SKM-1 (cell line): Measurements from ENCODE around the gene MRPL42.
"Not testable (repeated sequence)": the region's sequence is repeated elsewhere in the genome, so short reads cannot be mapped to it uniquely, and the experiment has no call there.

ENCODE experiments used
- DNase-seq: peaks from one replicate; lab custom pipeline; 2025; ENCODE audit not compliant: unreplicated experiment; lab: John Stamatoyannopoulos, UW

Gene MRPL42

DNA sequence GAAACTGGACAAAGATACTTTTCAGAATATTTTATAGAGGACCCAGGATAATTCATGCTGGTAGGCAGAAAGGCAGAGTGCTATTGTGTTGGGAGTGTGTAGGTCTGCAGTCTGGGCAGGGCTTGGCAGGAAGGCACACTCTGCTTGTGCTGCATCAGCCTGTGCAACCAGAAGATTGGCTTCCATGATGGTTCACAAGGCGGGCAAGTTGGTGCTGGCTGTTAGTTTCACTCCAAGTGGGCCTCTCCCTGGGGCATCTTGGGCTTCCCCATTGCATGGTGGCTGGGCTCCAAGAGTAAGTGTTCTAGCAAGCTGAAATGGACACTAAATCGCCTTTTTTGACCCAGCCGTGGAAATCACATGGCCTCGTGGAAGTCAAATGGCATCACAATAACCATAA is 23.7 kb upstream of the MRPL42 start:
- no peak for DNase-seq

DNA sequence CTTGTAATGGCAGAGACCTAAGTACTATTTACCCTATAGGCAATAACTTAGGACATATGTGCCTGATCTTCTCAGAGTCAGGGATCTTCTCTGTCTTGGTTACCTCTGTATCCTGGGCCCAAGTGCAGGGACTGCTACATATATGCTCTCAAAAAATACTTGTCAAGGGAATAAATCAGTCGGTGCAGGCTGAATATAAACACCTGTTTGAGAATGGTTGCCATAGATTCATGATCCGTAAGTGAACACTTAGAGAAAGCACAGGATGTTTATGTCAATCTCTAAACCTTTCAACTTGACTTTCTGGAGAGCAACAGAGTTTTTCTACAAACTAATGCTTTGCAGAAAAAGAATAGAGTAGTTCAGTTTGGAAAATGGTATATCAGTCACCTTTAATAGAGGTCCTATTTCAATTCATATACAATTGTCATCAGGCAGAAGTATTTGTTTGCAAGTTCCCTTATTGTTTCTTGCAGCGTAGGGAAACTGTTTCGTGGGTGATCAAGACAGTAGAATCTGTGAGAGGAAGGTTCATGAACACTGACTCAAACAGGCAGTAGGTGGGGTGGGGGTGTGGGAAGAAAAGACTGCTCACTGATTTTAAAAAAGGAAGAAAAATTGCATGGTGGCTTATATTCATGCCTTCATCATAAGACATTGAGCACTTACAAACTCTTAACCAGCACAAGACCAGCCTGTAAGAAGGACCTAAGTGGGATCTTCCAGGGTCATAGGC is 19.6 kb upstream of the MRPL42 start:
- DNase-seq = no peak

- DNase-seq = no peak
Measured at GRCh38 chr12:93448796-93449195, 18.5 kb upstream of the MRPL42 start.

GRCh38 chr12:93449277-93449676 is 18.0 kb upstream of the MRPL42 start:
- DNase-seq = no peak

- no peak for DNase-seq
Measured at GRCh38 chr12:93451423-93452158, 15.7 kb upstream of the MRPL42 start.

DNA sequence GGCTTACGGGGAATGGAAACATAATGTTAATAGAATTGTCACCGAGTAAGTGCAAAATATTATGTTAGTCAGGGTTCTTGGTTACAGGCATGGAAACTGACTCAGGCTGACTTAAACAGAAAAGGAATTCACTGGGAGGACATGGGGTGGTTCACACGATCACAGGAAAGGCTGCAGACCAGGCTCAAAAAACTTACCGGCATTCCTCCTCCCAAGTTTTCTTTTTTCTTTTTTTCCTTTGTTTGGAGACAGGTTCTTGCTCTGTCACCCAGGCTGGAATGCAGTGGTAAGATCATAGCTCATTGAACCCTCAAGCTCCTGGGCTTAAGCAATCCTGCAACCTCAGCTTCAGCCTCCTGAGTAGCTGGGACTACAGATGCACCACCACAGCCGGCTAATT is 13.7 kb upstream of the MRPL42 start:
- DNase-seq = no peak

GRCh38 chr12:93456077-93456476 is 11.2 kb upstream of the MRPL42 start:
- no peak for DNase-seq

DNA sequence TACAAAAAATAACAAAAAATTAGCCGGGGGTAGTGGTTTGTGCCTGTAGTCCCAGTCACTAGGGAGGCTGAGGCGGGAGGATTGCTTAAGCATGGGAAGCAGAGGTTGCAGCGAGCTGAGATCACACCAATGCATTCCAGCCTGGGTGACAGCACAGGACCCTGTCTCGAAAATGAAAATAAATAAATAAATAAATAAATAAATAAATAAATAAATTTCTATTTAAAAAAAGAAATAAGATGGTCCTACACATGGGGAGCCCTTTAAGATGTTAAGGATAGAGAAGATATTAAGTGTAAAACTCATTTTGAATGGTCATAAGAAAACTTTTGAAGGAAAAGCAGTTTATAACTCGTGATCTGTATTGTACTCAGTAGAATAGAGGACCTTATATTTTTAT is 8.2 kb upstream of the MRPL42 start:
- DNase-seq = no peak

DNA sequence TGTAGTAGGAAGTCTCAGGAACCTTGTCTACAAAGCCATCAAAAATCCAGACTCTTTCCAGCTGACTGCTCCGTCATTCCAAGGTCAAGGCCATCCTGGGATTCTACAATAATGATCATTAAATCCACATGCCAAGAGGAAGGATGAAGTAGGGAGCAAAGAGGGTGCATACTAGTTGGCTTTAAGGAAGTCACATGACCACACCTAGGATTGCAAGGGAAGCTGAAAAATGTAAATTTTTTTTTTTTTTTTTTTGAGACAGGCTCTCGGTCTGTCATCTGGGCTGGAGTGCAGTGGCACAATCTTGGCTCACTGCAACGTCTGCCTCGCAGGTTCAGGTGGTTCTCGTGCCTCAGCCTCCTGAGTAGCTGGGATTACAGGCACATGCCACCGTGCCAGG is 7.3 kb upstream of the MRPL42 start:
- DNase-seq = no peak

- DNase-seq = no peak
Measured at GRCh38 chr12:93460902-93461301, 6.4 kb upstream of the MRPL42 start.

- DNase-seq = no peak
Measured at GRCh38 chr12:93461503-93461902, 5.8 kb upstream of the MRPL42 start.

- DNase-seq = no peak
Measured at GRCh38 chr12:93465841-93466240, 1.5 kb upstream of the MRPL42 start.

DNA sequence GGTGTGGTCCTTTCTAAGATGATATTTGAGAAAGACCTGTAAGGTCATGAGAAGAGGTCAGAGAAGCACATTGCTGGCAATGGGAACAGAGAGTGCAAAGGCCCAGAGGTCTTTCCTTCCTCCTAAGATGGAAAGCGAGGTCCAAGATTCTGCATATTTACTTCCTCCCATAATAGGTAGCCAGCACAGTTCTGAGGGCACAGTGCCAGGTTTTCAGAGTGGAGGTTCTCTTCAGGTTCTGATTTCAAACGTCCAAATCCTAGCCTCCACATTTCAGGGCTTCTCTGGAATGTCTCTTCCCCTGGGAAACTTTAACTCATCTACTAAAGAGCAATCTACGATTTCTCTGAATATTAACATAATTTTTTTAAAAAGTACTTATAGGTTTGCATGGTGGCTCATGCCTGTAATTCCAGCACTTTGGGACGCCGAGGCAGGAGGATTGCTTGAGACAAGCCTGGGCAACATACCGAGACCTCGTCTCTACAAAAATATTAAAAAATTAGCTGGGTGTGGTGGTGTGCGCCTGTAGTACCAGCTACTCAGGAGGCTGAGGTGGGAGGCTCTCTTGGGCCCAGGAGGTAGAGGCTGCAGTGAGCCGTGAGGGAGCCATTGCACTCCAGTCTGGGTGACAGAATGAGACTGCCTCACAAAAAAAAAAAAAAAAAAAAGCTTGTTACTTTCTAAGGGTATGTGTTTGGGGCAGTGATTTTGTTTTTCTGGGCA is 526 bp upstream of the MRPL42 start:
- no peak for DNase-seq

GRCh38 chr12:93468008-93468371 is 676 bp downstream of the MRPL42 start:
- no peak for DNase-seq

DNA sequence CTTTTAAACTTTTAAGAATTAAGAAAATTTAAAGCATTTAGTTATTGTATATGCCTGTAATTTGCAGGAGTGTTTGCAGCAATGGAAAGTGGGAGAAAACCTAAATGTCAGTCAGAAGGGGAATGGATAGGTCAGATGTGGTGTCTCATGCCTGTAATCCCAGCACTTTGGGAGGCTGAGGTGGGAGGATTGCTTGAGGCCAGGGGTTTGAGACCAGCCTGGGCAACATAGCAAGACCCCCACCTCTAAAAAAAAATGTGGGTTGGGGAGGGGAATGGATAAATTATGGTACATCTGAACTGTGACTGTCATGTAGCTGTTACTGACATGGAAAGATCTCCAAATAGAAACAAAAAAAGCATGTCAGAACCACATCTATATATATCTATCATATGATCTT is 2.1 kb downstream of the MRPL42 start:
- DNase-seq = no peak

DNA sequence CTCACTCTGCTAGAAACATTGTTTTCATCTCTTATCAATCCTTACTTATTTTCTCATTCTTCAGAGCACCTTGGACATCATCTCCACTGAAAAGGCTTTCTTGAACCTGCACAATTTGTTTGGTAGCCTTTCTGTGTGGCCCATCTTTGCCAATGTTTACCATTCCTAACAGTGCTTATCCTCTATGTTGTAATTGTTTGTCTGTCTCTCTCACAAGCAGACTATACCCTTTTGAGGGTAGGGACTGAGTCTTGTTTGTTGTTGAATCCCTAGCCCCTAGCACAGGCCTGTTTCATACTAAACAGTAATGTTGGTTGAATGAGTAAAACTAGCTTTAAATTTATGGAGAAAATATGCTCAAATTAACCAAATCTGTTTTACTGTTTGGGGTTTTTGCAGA is 9.2 kb downstream of the MRPL42 start:
- no peak for DNase-seq

DNA sequence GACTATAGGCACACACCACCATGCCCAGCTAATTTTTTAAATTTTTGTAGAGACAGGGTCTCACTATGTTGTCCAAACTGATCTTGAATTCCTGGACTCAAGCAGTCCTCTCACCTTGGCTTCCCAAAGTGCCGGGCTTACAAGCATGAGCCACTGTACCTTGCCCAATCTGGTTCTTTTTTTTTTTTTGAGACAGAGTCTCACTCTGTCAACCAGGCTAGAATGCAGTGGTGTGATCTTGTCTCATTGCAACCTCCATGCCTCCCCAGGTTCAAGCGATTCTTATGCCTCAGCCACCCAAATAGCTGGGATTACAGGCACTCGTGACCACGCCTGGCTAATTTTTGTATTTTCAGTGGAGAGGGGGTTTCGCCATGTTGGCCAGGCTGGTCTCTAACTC is 15.4 kb downstream of the MRPL42 start:
- no peak for DNase-seq

DNA sequence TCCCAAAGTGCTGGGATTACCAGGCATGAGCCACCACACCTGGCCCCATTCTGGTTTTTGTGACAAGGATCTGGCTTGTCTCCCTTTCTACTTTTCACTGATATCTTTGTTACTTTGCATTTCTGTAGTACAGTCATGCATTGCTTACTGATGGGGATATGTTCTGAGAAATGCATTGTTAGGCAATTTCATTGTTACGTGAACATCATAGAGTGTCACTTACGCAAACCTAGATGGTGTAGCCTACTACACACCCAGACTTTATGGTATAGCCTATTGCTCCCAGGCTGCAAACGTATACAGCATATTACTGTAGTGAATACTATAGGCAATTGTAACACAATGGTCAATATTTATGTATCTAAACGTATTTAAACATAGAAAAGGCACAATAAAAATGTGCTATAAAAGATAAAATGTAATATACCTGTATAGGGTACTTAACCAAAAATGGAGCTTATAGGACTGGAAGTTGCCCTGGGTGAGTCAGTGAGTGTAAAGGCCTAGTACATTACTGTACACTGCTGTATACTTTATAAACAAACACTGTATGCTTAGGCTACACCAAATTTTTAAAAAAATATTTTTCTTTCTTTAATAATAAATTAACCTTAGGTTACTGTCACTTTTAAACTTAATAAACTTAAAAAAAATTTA is 16.0 kb downstream of the MRPL42 start:
- DNase-seq = no peak

GRCh38 chr12:93484315-93484981 is 17.1 kb downstream of the MRPL42 start:
- no peak for DNase-seq

DNA sequence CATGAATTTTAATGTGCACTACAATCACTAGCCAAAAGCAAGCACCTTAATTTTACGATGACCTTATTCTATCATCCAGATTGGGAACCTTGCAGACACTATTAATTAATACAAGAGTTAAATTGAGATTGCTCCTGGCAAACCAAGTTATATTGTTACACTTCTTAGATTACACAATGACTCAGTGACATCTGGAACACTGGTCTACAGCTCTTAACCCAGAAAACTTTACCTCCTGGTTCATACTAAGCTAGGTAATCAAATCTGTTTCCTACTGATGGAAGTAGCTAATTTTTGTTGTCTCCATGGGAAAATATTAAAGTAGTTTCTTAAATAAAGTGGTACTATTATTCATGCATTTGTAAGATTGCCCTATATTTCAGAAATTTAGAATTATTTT is 25.5 kb downstream of the MRPL42 start:
- not testable (repeated sequence) for DNase-seq

DNA sequence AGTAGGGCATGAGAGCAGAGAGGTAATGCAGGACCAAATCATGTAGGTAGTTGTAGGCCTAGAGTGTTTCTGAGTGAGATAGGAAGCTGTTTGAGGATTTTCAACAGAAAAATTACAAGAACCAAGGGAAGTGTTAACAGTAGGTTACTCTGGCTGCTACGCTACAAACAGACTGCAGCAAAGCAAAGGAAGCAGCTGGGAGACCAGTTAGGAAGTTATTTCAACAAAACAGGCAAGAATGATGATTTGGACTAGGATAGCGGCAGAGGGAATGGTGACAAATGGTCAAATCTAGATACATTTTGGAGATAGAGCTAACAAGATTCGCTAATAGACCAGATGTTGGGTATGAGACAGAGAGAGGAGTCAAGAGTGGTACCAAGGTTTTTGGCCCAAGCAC is 26.8 kb downstream of the MRPL42 start:
- no peak for DNase-seq
